Calu3 (cell line): ENCODE data around the gene PSMD14. TPM values are rescaled to one million over a fixed set of nuclear protein-coding genes. Genes with fewer than 3 reads are reported as not detected.

ENCODE experiments used
- BruUV-seq: library from RNA; stranded (reverse); fragments of 400-500 nt; replicated peaks from 2 replicates; lab custom pipeline; 2021; lab: Mats Ljungman, UMichigan
- CTCF ChIA-PET: fragments of 300-600 bp; sonication (Branson Sonifier 250); formaldehyde crosslinking; loops from one replicate; lab custom pipeline; 2022; ENCODE audit warnings: antibody characterized with exemption; lab: Charles Lee
- DNase-seq: peaks from one replicate; pipeline ENCODE4 v3.0.0; 2022
- H3K27ac Mint-ChIP-seq: one replicate; pipeline ENCODE4 v1.8.0; 2022; ENCODE audit warnings: mixed read lengths; ENCODE audit not compliant: unreplicated experiment
- H3K27me3 Mint-ChIP-seq: one replicate; pipeline ENCODE4 v1.8.0; 2022; ENCODE audit warnings: mixed read lengths; ENCODE audit not compliant: unreplicated experiment
- H3K36me3 Mint-ChIP-seq: one replicate; pipeline ENCODE4 v1.8.0; 2022; ENCODE audit warnings: mild to moderate bottlenecking, moderate library complexity, mixed read lengths; ENCODE audit not compliant: insufficient read depth, unreplicated experiment
- H3K4me1 Mint-ChIP-seq: one replicate; pipeline ENCODE4 v1.8.0; 2022; ENCODE audit warnings: mild to moderate bottlenecking, low read depth, mixed read lengths; ENCODE audit not compliant: unreplicated experiment
- H3K4me3 Mint-ChIP-seq: one replicate; pipeline ENCODE4 v1.8.0; 2022; ENCODE audit warnings: mild to moderate bottlenecking, low read depth, moderate library complexity, mixed read lengths; ENCODE audit not compliant: unreplicated experiment
- H3K9me3 Mint-ChIP-seq: one replicate; pipeline ENCODE4 v1.8.0; 2022; ENCODE audit warnings: low read depth, mixed read lengths; ENCODE audit not compliant: unreplicated experiment
- intact Hi-C: fragments of 100-400 bp; cut with micrococcal nuclease; formaldehyde crosslinking; loops from one replicate; pipeline ENCODE4 v1.10.0; 2022; ENCODE audit not compliant: unreplicated experiment
- total RNA-seq: library from RNA; stranded (reverse); gene quantifications from 2 replicates; pipeline ENCODE4 v1.2.3, GENCODE V29; 2022
- TF ChIP-seq, protein P1 (sequence below): fragments of 200-600 bp; IDR thresholded peaks from one replicate; pipeline ENCODE4 v1.8.0; 2022; ENCODE audit warnings: antibody characterized with exemption; ENCODE audit not compliant: unreplicated experiment

The PSMD14 gene
- total RNA-seq, 1 experiment from 2014 or later: 97.4 TPM

DNA sequence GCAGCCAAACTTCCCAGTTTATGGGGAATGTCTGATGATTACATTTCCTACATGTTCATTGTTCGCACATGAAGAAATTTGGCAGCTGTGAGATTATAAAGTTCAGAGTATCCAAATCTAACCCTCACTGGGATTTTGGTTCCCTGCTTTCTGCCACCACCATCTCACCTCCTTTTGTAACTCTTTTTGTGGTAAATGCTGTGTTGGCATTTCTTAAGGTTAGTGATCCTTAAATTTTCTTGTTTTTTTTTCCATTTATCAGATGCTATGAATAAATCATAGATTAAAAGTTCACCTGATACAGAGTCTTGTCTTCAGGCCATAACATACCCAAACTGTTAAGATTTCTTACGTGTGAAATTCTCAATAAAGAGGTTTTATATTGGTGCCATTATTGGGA, 99.4 kb downstream of the PSMD14 start:
- Mint-ChIP-seq H3K9me3 (no peaks in the 10 kb centered on the region), H3K27me3 (no peaks in the 10 kb centered on the region), H3K27ac (no peak overlapping the region), H3K4me1 (no peaks in the 10 kb centered on the region), H3K4me3 (no peak overlapping the region), H3K36me3 (peaks cover 10% of the 10 kb centered on the region)
- no peak for DNase-seq
- BruUV-seq: no TSS peak
- intact Hi-C loops: no loop called here
- TF ChIP-seq, protein P1, sequence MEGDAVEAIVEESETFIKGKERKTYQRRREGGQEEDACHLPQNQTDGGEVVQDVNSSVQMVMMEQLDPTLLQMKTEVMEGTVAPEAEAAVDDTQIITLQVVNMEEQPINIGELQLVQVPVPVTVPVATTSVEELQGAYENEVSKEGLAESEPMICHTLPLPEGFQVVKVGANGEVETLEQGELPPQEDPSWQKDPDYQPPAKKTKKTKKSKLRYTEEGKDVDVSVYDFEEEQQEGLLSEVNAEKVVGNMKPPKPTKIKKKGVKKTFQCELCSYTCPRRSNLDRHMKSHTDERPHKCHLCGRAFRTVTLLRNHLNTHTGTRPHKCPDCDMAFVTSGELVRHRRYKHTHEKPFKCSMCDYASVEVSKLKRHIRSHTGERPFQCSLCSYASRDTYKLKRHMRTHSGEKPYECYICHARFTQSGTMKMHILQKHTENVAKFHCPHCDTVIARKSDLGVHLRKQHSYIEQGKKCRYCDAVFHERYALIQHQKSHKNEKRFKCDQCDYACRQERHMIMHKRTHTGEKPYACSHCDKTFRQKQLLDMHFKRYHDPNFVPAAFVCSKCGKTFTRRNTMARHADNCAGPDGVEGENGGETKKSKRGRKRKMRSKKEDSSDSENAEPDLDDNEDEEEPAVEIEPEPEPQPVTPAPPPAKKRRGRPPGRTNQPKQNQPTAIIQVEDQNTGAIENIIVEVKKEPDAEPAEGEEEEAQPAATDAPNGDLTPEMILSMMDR: no peak
- CTCF ChIA-PET: interaction anchor here (1.1 kb wide), 1 partner anchor 8 kb away, joined by 3 read pairs; the partner anchor contains the start of gene TBR1

GRCh38 chr2:161409308-161409907, 101.2 kb downstream of the PSMD14 start:
- intact Hi-C loops: no loop called here
- CTCF ChIA-PET: no interaction called here
- H3K4me3 Mint-ChIP-seq: no peak overlapping the region
- H3K4me1 Mint-ChIP-seq: no peaks in the 10 kb centered on the region
- no peak for DNase-seq
- H3K27me3 Mint-ChIP-seq: no peaks in the 10 kb centered on the region
- no TSS peak for BruUV-seq
- H3K9me3 Mint-ChIP-seq: no peaks in the 10 kb centered on the region
- H3K27ac Mint-ChIP-seq: no peak overlapping the region
- TF ChIP-seq, protein P1: no peak
- H3K36me3 Mint-ChIP-seq: peaks cover 6% of the 10 kb centered on the region

GRCh38 chr2:161412346-161412745, 104.1 kb downstream of the PSMD14 start:
- TF ChIP-seq, protein P1: no peak
- no TSS peak for BruUV-seq

DNA sequence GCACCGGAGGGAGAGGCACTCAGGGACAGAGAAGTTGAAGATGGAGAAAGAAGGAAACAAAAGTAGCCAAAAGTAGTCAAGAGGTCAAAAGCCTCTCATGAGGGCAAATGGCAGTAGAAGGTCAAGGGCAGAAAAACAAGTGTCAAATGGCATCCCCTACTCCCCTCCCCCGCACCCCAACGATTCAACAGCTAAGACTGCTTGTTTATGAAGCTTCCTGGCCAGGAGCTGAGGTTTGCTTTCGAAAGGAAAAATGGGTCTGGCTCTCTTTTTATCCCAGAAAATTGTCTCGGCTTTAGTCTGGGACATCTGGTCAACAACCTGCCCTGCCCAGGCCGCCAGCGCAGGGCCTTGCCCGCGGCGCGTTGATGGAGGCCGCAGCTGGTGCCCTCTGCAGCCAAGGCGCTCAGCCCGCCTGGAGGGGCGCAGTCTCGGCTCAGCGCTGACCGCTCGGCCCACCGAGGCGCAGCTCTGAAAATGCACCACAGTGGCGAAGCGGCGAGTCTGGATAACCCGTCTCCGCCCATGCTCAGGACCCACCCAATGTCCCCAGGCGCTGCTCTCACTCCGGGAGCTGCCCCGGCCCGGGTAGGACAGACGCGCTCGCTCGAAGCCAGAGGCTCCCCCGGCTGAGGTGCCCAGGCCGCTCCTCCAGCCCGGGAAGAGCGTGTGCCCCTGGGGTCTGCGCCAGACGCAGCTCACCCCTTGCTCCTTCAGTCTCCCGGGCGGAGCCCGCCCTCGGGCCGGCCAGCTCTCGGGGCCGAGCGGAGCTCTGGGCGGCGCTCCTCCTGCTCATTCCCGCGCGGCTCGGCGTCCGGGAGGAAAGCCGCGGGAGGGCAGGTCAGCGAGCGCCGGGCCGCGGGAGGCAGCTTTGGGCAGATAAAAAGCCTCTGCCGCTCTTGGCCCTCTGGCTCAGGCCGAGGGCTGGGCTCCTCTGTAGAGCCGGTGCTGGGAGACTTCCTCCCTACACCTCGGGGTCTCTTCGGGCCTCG, 106.1 kb downstream of the PSMD14 start:
- H3K9me3 Mint-ChIP-seq: no peaks in the 10 kb centered on the region
- peaks cover 16% of the 10 kb centered on the region for H3K36me3 Mint-ChIP-seq
- peak overlapping the region; percentile 66 for H3K4me3 Mint-ChIP-seq
- H3K27me3 Mint-ChIP-seq: peaks cover 45% of the 10 kb centered on the region
- BruUV-seq: TSS peak; percentile 16
- H3K4me1 Mint-ChIP-seq: peaks cover 25% of the 10 kb centered on the region
- DNase-seq: peak; percentile 51
- peak overlapping the region; percentile 26 for H3K27ac Mint-ChIP-seq
- TF ChIP-seq, protein P1: no peak
- intact Hi-C loops: no loop called here
- CTCF ChIA-PET: interaction anchor here (0.5 kb wide), 1 partner anchor 413 kb away, joined by 4 read pairs; no protein-coding TSS in a partner anchor

More at GRCh38 chr2:161412346-161412745, 104.1 kb downstream of the PSMD14 start:
- DNase-seq: no peak
- CTCF ChIA-PET: no interaction called here
- no peak overlapping the region for H3K27ac Mint-ChIP-seq
- intact Hi-C loops: no loop called here
- peaks cover 25% of the 10 kb centered on the region for H3K27me3 Mint-ChIP-seq
- no peaks in the 10 kb centered on the region for H3K9me3 Mint-ChIP-seq
- peaks cover 18% of the 10 kb centered on the region for H3K4me1 Mint-ChIP-seq
- H3K36me3 Mint-ChIP-seq: peaks cover 20% of the 10 kb centered on the region
- no peak overlapping the region for H3K4me3 Mint-ChIP-seq
